ENCODE measurements around the gene CAPN8.
A peak's percentile ranks its signal among the peaks of the same experiment; 100 is the strongest.

The CAPN8 gene

GRCh38 chr1:223654083-223654482 lies 11.4 kb downstream of the CAPN8 start:
- no peak for DNase-seq

- DNase-seq, result no peak
Measured at GRCh38 chr1:223653431-223653830, 12.1 kb downstream of the CAPN8 start.

- DNase-seq, result no peak
Measured at GRCh38 chr1:223653015-223653414, 12.5 kb downstream of the CAPN8 start.

- DNase-seq, result no peak
Measured at GRCh38 chr1:223652436-223652941, 13.0 kb downstream of the CAPN8 start.

GRCh38 chr1:223651291-223651991 lies 14.1 kb downstream of the CAPN8 start:
- no peak for DNase-seq

- DNase-seq, result no peak
Measured at GRCh38 chr1:223650465-223650864, 15.0 kb downstream of the CAPN8 start.

- DNase-seq, result no peak
Measured at GRCh38 chr1:223649222-223649621, 16.3 kb downstream of the CAPN8 start.

- DNase-seq, result no peak
Measured at GRCh38 chr1:223647249-223647648, 18.3 kb downstream of the CAPN8 start.

GRCh38 chr1:223645903-223646302 lies 19.6 kb downstream of the CAPN8 start:
- no peak for DNase-seq

- DNase-seq, result no peak
Measured at GRCh38 chr1:223642237-223642636, 23.3 kb downstream of the CAPN8 start.

GRCh38 chr1:223641523-223642039 lies 23.9 kb downstream of the CAPN8 start:
- DNase-seq, result no peak

- DNase-seq, result no peak
Measured at GRCh38 chr1:223639331-223639749, 26.2 kb downstream of the CAPN8 start.

GRCh38 chr1:223635236-223635635 lies 30.3 kb downstream of the CAPN8 start:
- no peak for DNase-seq

GRCh38 chr1:223634423-223634822 lies 31.1 kb downstream of the CAPN8 start:
- DNase-seq, result no peak

GRCh38 chr1:223631956-223632355 lies 33.5 kb downstream of the CAPN8 start:
- DNase-seq, result peak; percentile 15

GRCh38 chr1:223631473-223631872 lies 34.0 kb downstream of the CAPN8 start:
- DNase-seq, result no peak

GRCh38 chr1:223629126-223629457 lies 36.4 kb downstream of the CAPN8 start:
- DNase-seq, result no peak

- DNase-seq, result peak; percentile 44
Measured at GRCh38 chr1:223628233-223629125, 37.0 kb downstream of the CAPN8 start.

GRCh38 chr1:223622132-223622842 lies 43.2 kb downstream of the CAPN8 start:
- DNase-seq, result no peak

- no peak for DNase-seq
Measured at GRCh38 chr1:223621312-223621734, 44.2 kb downstream of the CAPN8 start.

- no peak for DNase-seq
Measured at GRCh38 chr1:223620297-223620897, 45.1 kb downstream of the CAPN8 start.

GRCh38 chr1:223618680-223619079 lies 46.8 kb downstream of the CAPN8 start:
- no peak for DNase-seq
